SU-DHL-6 (cell line): Measurements from ENCODE around the gene DOCK1.

Experiments
- H2AFZ ChIP-seq: fragments of 200-600 bp; sonication (generic); 2 replicates; pipeline ENCODE4 v1.6.1; 2014; ENCODE audit warnings: low read depth, mild to moderate bottlenecking, moderate library complexity, mixed read lengths, antibody characterized with exemption, low read length; ENCODE audit not compliant: severe bottlenecking
- H3F3A ChIP-seq: fragments of 200-600 bp; shearing (Covaris generic); 2 replicates; pipeline ENCODE4 v1.6.0; 2016; ENCODE audit warnings: antibody characterized with exemption, mild to moderate bottlenecking; ENCODE audit not compliant: insufficient read depth
- H3K27ac ChIP-seq: fragments of 200-600 bp; sonication (generic); 2 replicates; pipeline ENCODE4 v1.5.1; 2016; ENCODE audit warnings: low read depth, mild to moderate bottlenecking, low read length, moderate library complexity, mixed read lengths
- H3K27me3 ChIP-seq: fragments of 200-600 bp; sonication (generic), shearing (Covaris generic); 2 replicates; pipeline ENCODE4 v1.6.0; 2014; ENCODE audit warnings: mild to moderate bottlenecking, low read length
- H3K36me3 ChIP-seq: fragments of 200-600 bp; sonication (generic); 2 replicates; pipeline ENCODE4 v1.6.1; 2014; ENCODE audit warnings: mild to moderate bottlenecking, low read length, mixed read lengths
- H3K4me2 ChIP-seq: fragments of 300-600, 200-600 bp; shearing (Covaris generic), sonication (generic); 2 replicates; pipeline ENCODE4 v1.6.0; 2014; ENCODE audit warnings: low read length, low read depth, mild to moderate bottlenecking; ENCODE audit not compliant: poor library complexity, severe bottlenecking
- H3K4me3 ChIP-seq: fragments of 200-600 bp; sonication (generic); 2 replicates; pipeline ENCODE4 v1.5.1; 2014; ENCODE audit warnings: antibody characterized with exemption, low read length, mild to moderate bottlenecking, mixed read lengths; ENCODE audit not compliant: insufficient read depth, poor library complexity, severe bottlenecking
- H3K79me2 ChIP-seq: fragments of 200-600 bp; sonication (generic); 2 replicates; pipeline ENCODE4 v1.6.1; 2014; ENCODE audit warnings: mild to moderate bottlenecking, low read length, moderate library complexity; ENCODE audit not compliant: insufficient read depth
- H3K9ac ChIP-seq: fragments of 200-600 bp; sonication (generic); 2 replicates; pipeline ENCODE4 v1.7.0; 2014; ENCODE audit warnings: mild to moderate bottlenecking, low read length
- H3K9me2 ChIP-seq: fragments of 200-600 bp; sonication (generic); replicated peaks from 2 replicates; pipeline ENCODE4 v1.6.1; 2014; ENCODE audit warnings: low read length; ENCODE audit not compliant: insufficient read depth
- H3K9me3 ChIP-seq: fragments of 200-600 bp; sonication (generic); 2 replicates; pipeline ENCODE4 v1.6.1; 2014; ENCODE audit warnings: low read length, mixed read lengths; ENCODE audit not compliant: insufficient read depth
- H4K20me1 ChIP-seq: fragments of 200-600 bp; sonication (generic); 2 replicates; pipeline ENCODE4 v1.6.1; 2014; ENCODE audit warnings: low read depth, mild to moderate bottlenecking, antibody characterized with exemption, low read length, moderate library complexity, mixed read lengths
- CTCF ChIP-seq: fragments of 200-600 bp; sonication (generic); IDR thresholded peaks from one replicate; pipeline ENCODE4 v1.5.1; 2017; ENCODE audit warnings: antibody characterized with exemption, mild to moderate bottlenecking, low read length, moderate library complexity; ENCODE audit not compliant: insufficient read depth, poor library complexity, severe bottlenecking
- EZH2phosphoT487 ChIP-seq: fragments of 200-600 bp; sonication (generic), shearing (Covaris generic); conservative IDR thresholded peaks from 2 replicates; pipeline ENCODE4 v1.6.1; 2018; ENCODE audit warnings: mild to moderate bottlenecking, antibody characterized with exemption, low read length, moderate library complexity, mixed read lengths

Gene DOCK1

GRCh38 chr10:126997801-126998590 lies 92.8 kb downstream of the DOCK1 start:
- no peak overlapping the region for H3K9ac ChIP-seq
- no peaks in the 10 kb centered on the region for H3K9me2 ChIP-seq
- H3K4me3 ChIP-seq: no peak overlapping the region
- H3K79me2 ChIP-seq: no peaks in the 10 kb centered on the region
- H3K9me3 ChIP-seq: no peaks in the 10 kb centered on the region
- H3F3A ChIP-seq: no peaks in the 10 kb centered on the region
- no peaks in the 10 kb centered on the region for H3K36me3 ChIP-seq
- H3K4me2 ChIP-seq: no peak overlapping the region
- no peak overlapping the region for H2AFZ ChIP-seq
- TF ChIP-seq EZH2phosphoT487 (no peak), CTCF (no peak)
- H3K27ac ChIP-seq: no peak overlapping the region
- H3K27me3 ChIP-seq: no peaks in the 10 kb centered on the region
- H4K20me1 ChIP-seq: no peaks in the 10 kb centered on the region

- H4K20me1 ChIP-seq: no peaks in the 10 kb centered on the region
- no peaks in the 10 kb centered on the region for H3K9me2 ChIP-seq
- TF ChIP-seq CTCF (no peak), EZH2phosphoT487 (no peak)
- H3K9ac ChIP-seq: no peak overlapping the region
- H3K9me3 ChIP-seq: no peaks in the 10 kb centered on the region
- no peaks in the 10 kb centered on the region for H3K27me3 ChIP-seq
- no peaks in the 10 kb centered on the region for H3K79me2 ChIP-seq
- H3K4me3 ChIP-seq: no peak overlapping the region
- no peak overlapping the region for H3K27ac ChIP-seq
- no peak overlapping the region for H2AFZ ChIP-seq
- no peaks in the 10 kb centered on the region for H3K36me3 ChIP-seq
- H3F3A ChIP-seq: no peaks in the 10 kb centered on the region
- H3K4me2 ChIP-seq: no peak overlapping the region
These were observed 95.4 kb downstream of the DOCK1 start for GRCh38 chr10:127000598-127000997.

GRCh38 chr10:127003032-127003685 lies 97.9 kb downstream of the DOCK1 start:
- no peaks in the 10 kb centered on the region for H3K27me3 ChIP-seq
- TF ChIP-seq EZH2phosphoT487 (no peak), CTCF (no peak)
- no peak overlapping the region for H3K4me2 ChIP-seq
- no peaks in the 10 kb centered on the region for H3K79me2 ChIP-seq
- H3K9me3 ChIP-seq: no peaks in the 10 kb centered on the region
- H3K4me3 ChIP-seq: no peak overlapping the region
- no peak overlapping the region for H3K27ac ChIP-seq
- no peaks in the 10 kb centered on the region for H3F3A ChIP-seq
- H3K9me2 ChIP-seq: no peaks in the 10 kb centered on the region
- H3K36me3 ChIP-seq: no peaks in the 10 kb centered on the region
- H4K20me1 ChIP-seq: no peaks in the 10 kb centered on the region
- H3K9ac ChIP-seq: no peak overlapping the region
- H2AFZ ChIP-seq: no peak overlapping the region
